Cardiac muscle cell (in vitro differentiated cells and primary cell): ENCODE results near the gene EFCAB13. TPM values are rescaled to one million over a fixed set of nuclear protein-coding genes. Genes with fewer than 3 reads are reported as not detected.
A peak's percentile ranks its signal among the peaks of the same experiment; 100 is the strongest.

ENCODE experiments used
- DNase-seq, 2 donors: peaks; one replicate each; pipeline versions ENCODE4 v3.0.0 to v3.0.0-alpha.2; 2010 to 2017; ENCODE audit warnings: low read depth in 1 of 2, low spot score in 1 of 2
- H3K27ac ChIP-seq: fragments of 200-600 bp; sonication (generic); 2 replicates; pipeline ENCODE4 v1.5.1; 2016
- H3K27me3 ChIP-seq: fragments of 200-600 bp; sonication (generic); 2 replicates; pipeline ENCODE4 v1.6.0; 2016; ENCODE audit warnings: control low read depth
- H3K36me3 ChIP-seq: fragments of 200-600 bp; sonication (generic); 2 replicates; pipeline ENCODE4 v1.5.1; 2016; ENCODE audit warnings: control low read depth
- H3K4me1 ChIP-seq: fragments of 200-600 bp; sonication (generic); 2 replicates; pipeline ENCODE4 v1.8.1; 2017; ENCODE audit warnings: low read depth, mild to moderate bottlenecking, mixed run types
- H3K4me3 ChIP-seq: fragments of 200-600 bp; sonication (generic); 2 replicates; pipeline ENCODE4 v1.5.1; 2016; ENCODE audit warnings: mild to moderate bottlenecking
- H3K9me3 ChIP-seq: fragments of 200-600 bp; sonication (generic); 2 replicates; pipeline ENCODE4 v1.5.1; 2017; ENCODE audit warnings: low read depth, mild to moderate bottlenecking, control low read depth
- CTCF ChIP-seq: IDR thresholded peaks from 2 replicates; pipeline ENCODE4 v1.5.1; 2012; ENCODE audit warnings: low read depth, mild to moderate bottlenecking, low read length
- polyA plus RNA-seq: library from polyadenylated mRNA; unstranded; fragments of >200 nt; fragmentation: Nextera tagmentation; extraction: Ambion mirVana; gene quantifications from 2 replicates; pipeline ENCODE4 v1.2.1, GENCODE V29; 2016
- total RNA-seq: library from RNA; depleted of rRNA; stranded (reverse); fragments of >200 nt; gene quantifications from 2 replicates; pipeline ENCODE4 v1.2.3, GENCODE V29; 2016

Gene EFCAB13
- total and polyA plus RNA-seq, 2 experiments from 2014 or later, result 5.9 to 6.0 TPM

GRCh38 chr17:47276868-47277267, 46.9 kb upstream of the EFCAB13 start:
- TF ChIP-seq CTCF, result no peak
- peak; percentile 78 to 84 for DNase-seq
- peak overlapping the region; percentile 99 for H3K27ac ChIP-seq
- H3K4me1 ChIP-seq, result peaks cover 30% of the 10 kb centered on the region
- H3K9me3 ChIP-seq, result no peaks in the 10 kb centered on the region
- no peaks in the 10 kb centered on the region for H3K27me3 ChIP-seq
- H3K36me3 ChIP-seq, result no peaks in the 10 kb centered on the region
- no peak overlapping the region for H3K4me3 ChIP-seq

- H3K4me3 ChIP-seq, result no peak overlapping the region
- no peak for DNase-seq
- peaks cover 3% of the 10 kb centered on the region for H3K36me3 ChIP-seq
- no peaks in the 10 kb centered on the region for H3K9me3 ChIP-seq
- peaks cover 30% of the 10 kb centered on the region for H3K4me1 ChIP-seq
- no peak for TF ChIP-seq CTCF
- no peaks in the 10 kb centered on the region for H3K27me3 ChIP-seq
- no peak overlapping the region for H3K27ac ChIP-seq
Measured at GRCh38 chr17:47277921-47278320, 45.8 kb upstream of the EFCAB13 start.

GRCh38 chr17:47278561-47278960, 45.2 kb upstream of the EFCAB13 start:
- no peak for TF ChIP-seq CTCF
- Histone ChIP-seq H3K27me3 (no peaks in the 10 kb centered on the region), H3K9me3 (no peaks in the 10 kb centered on the region), H3K4me1 (peaks cover 30% of the 10 kb centered on the region), H3K27ac (peak overlapping the region; percentile 82), H3K36me3 (peaks cover 3% of the 10 kb centered on the region), H3K4me3 (no peak overlapping the region)
- DNase-seq, result no peak

GRCh38 chr17:47279062-47279801, 44.5 kb upstream of the EFCAB13 start:
- peak; percentile 10 for TF ChIP-seq CTCF

GRCh38 chr17:47280072-47280811, 43.5 kb upstream of the EFCAB13 start:
- no peaks in the 10 kb centered on the region for H3K9me3 ChIP-seq
- H3K4me3 ChIP-seq, result no peak overlapping the region
- H3K27me3 ChIP-seq, result no peaks in the 10 kb centered on the region
- peak in 1 of 2 donors; percentile 66 for DNase-seq
- peaks cover 7% of the 10 kb centered on the region for H3K36me3 ChIP-seq
- TF ChIP-seq CTCF, result no peak
- peaks cover 23% of the 10 kb centered on the region for H3K4me1 ChIP-seq
- peak overlapping the region; percentile 82 for H3K27ac ChIP-seq

More at GRCh38 chr17:47279062-47279801, 44.5 kb upstream of the EFCAB13 start:
- Histone ChIP-seq H3K4me3 (no peak overlapping the region), H3K27ac (peak overlapping the region; percentile 82), H3K27me3 (no peaks in the 10 kb centered on the region), H3K9me3 (no peaks in the 10 kb centered on the region), H3K36me3 (peaks cover 3% of the 10 kb centered on the region), H3K4me1 (peaks cover 30% of the 10 kb centered on the region)
- DNase-seq, result peak; percentile 9 to 98
